Common myeloid progenitor, CD34-positive (primary cell): Measurements from ENCODE around the gene VIL1.

Experiments
- CTCF ChIA-PET: fragments of 350-600 bp; sonication (Branson Sonifier 250); formaldehyde crosslinking; loops from one replicate; lab custom pipeline; 2021; ENCODE audit warnings: antibody characterized with exemption; lab: Charles Lee
- POLR2A ChIA-PET: fragments of 350-600 bp; sonication (Branson Sonifier 250); formaldehyde crosslinking; loops from one replicate; lab custom pipeline; 2021; ENCODE audit warnings: antibody characterized with exemption; lab: Charles Lee
- DNase-seq, 3 donors: peaks; one replicate each; pipeline versions ENCODE4 v3.0.0 to v3.0.0-alpha.2; 2013
- H3K27ac ChIP-seq, 2 experiments: 1 replicate in 1 of 2; 2 replicates in 1 of 2; pipeline ENCODE4 v1.7.0; 2013; ENCODE audit warnings: inconsistent platforms in 2 of 2, low read length in 2 of 2, mild to moderate bottlenecking in 2 of 2, low read depth in 1 of 2, moderate library complexity in 1 of 2; ENCODE audit not compliant: severe bottlenecking in 2 of 2, insufficient read depth in 1 of 2, poor library complexity in 1 of 2
- H3K27me3 ChIP-seq, 5 experiments: replicated peaks in 2 of 5; 1 replicate in 3 of 5; 2 replicates in 2 of 5; pipeline versions ENCODE4 v1.6.1 to v1.7.0; 2013; ENCODE audit warnings: low read length in 4 of 5, mild to moderate bottlenecking in 2 of 5, moderate library complexity in 2 of 5, inconsistent platforms in 1 of 5; ENCODE audit not compliant: insufficient read depth in 5 of 5, control insufficient read depth in 4 of 5
- H3K36me3 ChIP-seq, 4 experiments: 1 replicate in 2 of 4; 2 replicates in 2 of 4; pipeline versions ENCODE4 v1.6.1 to v1.7.0; 2013; ENCODE audit warnings: low read length in 3 of 4, control low read depth in 1 of 4, mild to moderate bottlenecking in 1 of 4; ENCODE audit not compliant: control insufficient read depth in 4 of 4, insufficient read depth in 4 of 4
- H3K4me1 ChIP-seq, 4 experiments: 1 replicate in 3 of 4; 2 replicates in 1 of 4; pipeline versions ENCODE4 v1.6.1 to v1.7.1; 2013; ENCODE audit warnings: low read length in 3 of 4, mild to moderate bottlenecking in 3 of 4, control low read depth in 1 of 4, inconsistent platforms in 1 of 4, moderate library complexity in 1 of 4; ENCODE audit not compliant: control insufficient read depth in 4 of 4, insufficient read depth in 4 of 4; ENCODE audit errors: control extremely low read depth in 1 of 4
- H3K4me3 ChIP-seq, 7 experiments: 1 replicate in 4 of 7; 2 replicates in 3 of 7; pipeline versions ENCODE4 v1.5.1 to v1.7.0; 2013; ENCODE audit warnings: mild to moderate bottlenecking in 7 of 7, low read length in 6 of 7, moderate library complexity in 6 of 7, inconsistent platforms in 2 of 7, low read depth in 2 of 7, control low read depth in 1 of 7; ENCODE audit not compliant: insufficient read depth in 4 of 7, control insufficient read depth in 1 of 7; ENCODE audit errors: extremely low read depth in 1 of 7
- H3K9me3 ChIP-seq, 5 experiments: 1 replicate in 4 of 5; 2 replicates in 1 of 5; pipeline versions ENCODE4 v1.6.1 to v1.7.1; 2013; ENCODE audit warnings: low read length in 4 of 5, mild to moderate bottlenecking in 2 of 5, inconsistent platforms in 1 of 5, low read depth in 1 of 5, moderate library complexity in 1 of 5; ENCODE audit not compliant: control insufficient read depth in 4 of 5, insufficient read depth in 2 of 5; ENCODE audit errors: control extremely low read depth in 1 of 5
- WGBS: methylation state at CpG from one replicate; pipeline ENCODE4 v1.1.5; 2013; ENCODE audit not compliant: insufficient coverage; 5-methylcytosine and 5-hydroxymethylcytosine counted together

VIL1 gene

GRCh38 chr2:218435003-218435982 lies 16.4 kb downstream of the VIL1 start:
- WGBS = 98% methylated on average over 11 of the region's 11 CpGs
- ChIA-PET POLR2A (no interaction called here), CTCF (interaction anchor here (1.0 to 1.4 kb wide), 2 partner anchors 12 to 18 kb away, joined by 3 read pairs; no protein-coding TSS in a partner anchor)

GRCh38 chr2:218436992-218437391 lies 18.1 kb downstream of the VIL1 start:
- no peak for DNase-seq
- ChIA-PET CTCF (no interaction called here), POLR2A (no interaction called here)
- Histone ChIP-seq H3K36me3 (no peaks in the 10 kb centered on the region), H3K27ac (no peak overlapping the region), H3K4me3 (no peak overlapping the region), H3K9me3 (no peaks in the 10 kb centered on the region), H3K4me1 (peaks cover 0 to 11% (median 0%) of the 10 kb centered on the region in 4 experiments), H3K27me3 (no peaks in the 10 kb centered on the region)
- WGBS = 84% methylated on average over 5 of the region's 5 CpGs

More at GRCh38 chr2:218435003-218435982, 16.4 kb downstream of the VIL1 start:
- no peaks in the 10 kb centered on the region for H3K36me3 ChIP-seq
- no peaks in the 10 kb centered on the region for H3K27me3 ChIP-seq
- H3K4me3 ChIP-seq = no peak overlapping the region
- H3K4me1 ChIP-seq = peaks cover 0 to 11% (median 0%) of the 10 kb centered on the region in 4 experiments
- no peak overlapping the region for H3K27ac ChIP-seq
- DNase-seq = no peak
- H3K9me3 ChIP-seq = no peaks in the 10 kb centered on the region

- ChIA-PET POLR2A (no interaction called here), CTCF (no interaction called here)
- Histone ChIP-seq H3K4me1 (peaks cover 0 to 11% (median 0%) of the 10 kb centered on the region in 4 experiments), H3K4me3 (no peak overlapping the region), H3K27ac (no peak overlapping the region), H3K36me3 (no peaks in the 10 kb centered on the region), H3K27me3 (no peaks in the 10 kb centered on the region), H3K9me3 (no peaks in the 10 kb centered on the region)
- DNase-seq = no peak
- WGBS = 100% methylated on average over 1 of the region's 1 CpG
Measured at GRCh38 chr2:218437969-218438368, 19.0 kb downstream of the VIL1 start.

GRCh38 chr2:218438596-218438995 lies 19.7 kb downstream of the VIL1 start:
- Histone ChIP-seq H3K36me3 (no peaks in the 10 kb centered on the region), H3K4me3 (no peak overlapping the region), H3K27ac (no peak overlapping the region), H3K4me1 (peaks cover 0 to 11% (median 0%) of the 10 kb centered on the region in 4 experiments), H3K9me3 (no peaks in the 10 kb centered on the region), H3K27me3 (no peaks in the 10 kb centered on the region)
- WGBS = 100% methylated on average over 1 of the region's 4 CpGs
- no peak for DNase-seq
- ChIA-PET CTCF (no interaction called here), POLR2A (no interaction called here)

GRCh38 chr2:218444692-218445357 lies 25.9 kb downstream of the VIL1 start:
- Histone ChIP-seq H3K27me3 (no peaks in the 10 kb centered on the region), H3K9me3 (no peaks in the 10 kb centered on the region), H3K27ac (no peak overlapping the region), H3K4me1 (no peaks in the 10 kb centered on the region), H3K4me3 (no peak overlapping the region), H3K36me3 (peaks cover 1 to 20% (median 15%) of the 10 kb centered on the region in 4 experiments)
- 100% methylated on average over 5 of the region's 7 CpGs for WGBS
- ChIA-PET POLR2A (no interaction called here), CTCF (no interaction called here)
- no peak for DNase-seq

GRCh38 chr2:218445602-218446001 lies 26.7 kb downstream of the VIL1 start:
- DNase-seq = no peak
- Histone ChIP-seq H3K27ac (no peak overlapping the region), H3K36me3 (peaks cover 3 to 23% (median 16%) of the 10 kb centered on the region in 4 experiments), H3K27me3 (no peaks in the 10 kb centered on the region), H3K4me3 (no peak overlapping the region), H3K4me1 (no peaks in the 10 kb centered on the region), H3K9me3 (no peaks in the 10 kb centered on the region)
- CTCF ChIA-PET = interaction anchor here (1.1 to 1.7 kb wide), 2 partner anchors 15 to 17 kb away, joined by 3 to 5 read pairs; no protein-coding TSS in a partner anchor
- POLR2A ChIA-PET = interaction anchor here (1.0 kb wide), 1 partner anchor 15 kb away, joined by 3 read pairs; no protein-coding TSS in a partner anchor
